ENCODE measurements around the gene CELF4.

Gene CELF4

GRCh38 chr18:37565101-37565976 is at the start of gene CELF4:
Gene CELF4, minus strand, starts transcription at chr18:37565798.
- DNase-seq = no peak

GRCh38 chr18:37613253-37613565 is 47.6 kb upstream of the CELF4 start:
- no peak for DNase-seq

GRCh38 chr18:37612524-37613252 is 47.1 kb upstream of the CELF4 start:
- no peak for DNase-seq

GRCh38 chr18:37611614-37612279 is 46.1 kb upstream of the CELF4 start:
- no peak for DNase-seq

GRCh38 chr18:37608876-37609275 is 43.3 kb upstream of the CELF4 start:
- no peak for DNase-seq

GRCh38 chr18:37607281-37607680 is 41.7 kb upstream of the CELF4 start:
- no peak for DNase-seq

GRCh38 chr18:37604032-37604431 is 38.4 kb upstream of the CELF4 start:
- no peak for DNase-seq

- no peak for DNase-seq
Measured at GRCh38 chr18:37598966-37599896, 33.6 kb upstream of the CELF4 start.

- no peak for DNase-seq
Measured at GRCh38 chr18:37598396-37598795, 32.8 kb upstream of the CELF4 start.

- DNase-seq = no peak
Measured at GRCh38 chr18:37590346-37590745, 24.7 kb upstream of the CELF4 start.

- no peak for DNase-seq
Measured at GRCh38 chr18:37588289-37588688, 22.7 kb upstream of the CELF4 start.

GRCh38 chr18:37586656-37587225 is 21.1 kb upstream of the CELF4 start:
- DNase-seq = no peak

GRCh38 chr18:37584952-37585695 is 19.5 kb upstream of the CELF4 start:
- DNase-seq = no peak

- no peak for DNase-seq
Measured at GRCh38 chr18:37584217-37584616, 18.6 kb upstream of the CELF4 start.

- no peak for DNase-seq
Measured at GRCh38 chr18:37582261-37582660, 16.7 kb upstream of the CELF4 start.

GRCh38 chr18:37578886-37579513 is 13.4 kb upstream of the CELF4 start:
- DNase-seq = no peak

- no peak for DNase-seq
Measured at GRCh38 chr18:37578182-37578678, 12.6 kb upstream of the CELF4 start.

GRCh38 chr18:37577051-37577611 is 11.5 kb upstream of the CELF4 start:
- no peak for DNase-seq

- no peak for DNase-seq
Measured at GRCh38 chr18:37575646-37576045, 10.0 kb upstream of the CELF4 start.

- DNase-seq = no peak
Measured at GRCh38 chr18:37574113-37574512, 8.5 kb upstream of the CELF4 start.

GRCh38 chr18:37572736-37573135 is 7.1 kb upstream of the CELF4 start:
- DNase-seq = no peak
